ENCODE measurements around the gene PPIE. TPM values are rescaled to one million over a fixed set of nuclear protein-coding genes. Genes with fewer than 3 reads are reported as not detected.
"Not testable (repeated sequence)": the region's sequence is repeated elsewhere in the genome, so short reads cannot be mapped to it uniquely, and the experiment has no call there.

Gene PPIE
- total RNA-seq, 1 experiment from 2014 or later, result 65.8 TPM

DNA sequence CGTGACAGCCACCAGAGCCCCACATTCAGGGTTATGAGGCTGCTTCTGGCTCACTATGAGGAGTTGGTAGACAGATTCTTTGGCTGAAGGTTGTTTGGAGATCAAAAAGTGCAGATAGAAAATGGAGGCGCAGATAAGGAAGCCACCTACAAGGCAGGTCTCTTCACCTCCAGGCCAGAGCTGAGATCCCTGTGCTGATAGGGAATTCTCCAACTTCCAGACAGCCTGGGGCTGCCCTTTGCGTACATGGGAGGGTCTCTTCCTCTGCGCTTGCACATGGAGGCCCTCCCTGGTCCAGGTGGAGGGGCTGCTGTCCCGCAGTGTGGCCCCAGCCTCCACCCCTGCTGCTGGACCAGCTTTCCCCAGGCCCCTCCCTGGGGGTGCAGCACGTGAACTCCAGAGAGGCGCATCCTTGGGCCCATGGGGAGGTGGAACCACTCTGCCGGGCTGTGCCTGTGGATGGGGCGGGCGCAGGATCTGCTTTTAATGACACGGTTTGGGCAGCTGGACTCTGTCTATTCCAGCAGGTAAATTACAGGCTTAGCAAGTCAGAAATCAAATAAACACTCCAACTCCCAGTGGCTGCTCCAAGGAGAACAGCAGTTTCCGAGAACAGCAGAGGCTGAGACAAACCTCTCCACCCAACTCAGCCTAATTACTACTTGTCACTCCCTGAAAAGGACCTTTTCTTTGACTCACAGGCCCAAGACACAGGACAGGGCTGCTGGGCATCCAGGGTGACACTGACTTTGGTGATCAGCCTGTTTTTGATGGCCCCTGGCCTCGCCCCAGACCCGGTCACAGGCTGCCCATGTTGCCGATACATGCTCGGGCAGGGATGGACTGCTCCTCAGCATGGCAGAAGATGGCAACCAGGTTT, 20.1 kb downstream of the PPIE start:
- DNase-seq (ENCODE audit: low read depth), result no peak

DNA sequence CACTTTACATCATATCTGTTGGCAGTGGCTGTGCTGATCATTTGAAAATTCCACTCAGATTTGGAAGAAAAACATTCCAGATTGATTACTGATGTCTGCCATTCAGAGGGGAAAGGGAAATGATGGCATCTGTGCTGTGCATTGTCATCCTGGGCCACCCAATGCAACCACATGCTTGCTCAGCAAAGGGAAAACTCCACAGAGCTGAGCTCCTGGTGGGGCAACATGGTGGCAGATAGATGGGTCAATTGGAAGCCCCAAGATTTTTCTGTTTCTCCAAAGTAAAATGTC, 20.7 kb downstream of the PPIE start:
- no peak for DNase-seq (ENCODE audit: low read depth)

DNA sequence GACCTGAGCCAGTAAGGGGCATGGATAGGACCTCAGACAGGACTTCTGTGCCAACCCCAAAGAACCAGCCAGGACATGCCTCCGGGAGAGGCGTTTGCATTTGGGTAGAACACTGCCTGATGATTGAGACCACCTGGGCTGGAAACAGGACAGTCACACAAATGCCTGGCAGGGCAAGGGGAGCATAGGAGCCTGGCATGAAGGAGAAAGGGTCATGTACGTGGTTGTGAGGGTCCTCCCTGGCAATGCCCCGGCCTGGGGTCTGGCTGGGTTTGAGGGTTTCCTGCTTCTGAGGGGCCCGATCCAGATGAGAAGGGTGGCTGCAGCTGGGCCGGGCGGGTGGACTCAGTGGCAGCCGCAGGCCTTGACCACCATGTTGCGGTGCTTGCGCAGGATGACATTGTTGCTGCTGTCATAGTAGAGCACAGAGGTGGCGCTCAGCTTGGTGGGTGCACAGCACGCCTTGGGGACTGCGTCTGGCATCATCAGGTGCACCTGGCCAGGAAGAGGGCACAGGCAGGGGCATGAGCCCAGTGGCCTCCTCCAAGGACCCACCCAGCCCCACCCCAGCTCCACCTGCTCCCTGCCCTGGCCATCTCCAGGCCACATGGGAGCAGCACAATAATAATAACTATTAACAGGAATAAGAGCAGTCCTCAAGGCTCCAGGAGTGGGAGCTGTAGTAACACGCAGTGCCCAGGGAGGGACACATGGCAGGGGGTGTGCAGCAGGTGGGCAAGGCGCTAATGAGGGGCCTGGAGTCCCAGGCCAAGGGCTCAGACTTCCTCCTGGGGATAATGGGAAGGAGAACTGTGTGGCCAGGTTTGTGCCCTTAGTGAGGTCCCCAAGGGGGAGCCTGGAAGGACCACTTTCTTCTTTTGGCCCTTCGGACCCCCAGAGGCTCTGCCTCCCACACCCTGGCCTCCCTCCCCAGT, 21.7 kb downstream of the PPIE start:
- DNase-seq (ENCODE audit: low read depth), result no peak

- no peak for DNase-seq (ENCODE audit: low read depth)
Observed at GRCh38 chr1:39761016-39761415, 22.3 kb downstream of the PPIE start.

DNA sequence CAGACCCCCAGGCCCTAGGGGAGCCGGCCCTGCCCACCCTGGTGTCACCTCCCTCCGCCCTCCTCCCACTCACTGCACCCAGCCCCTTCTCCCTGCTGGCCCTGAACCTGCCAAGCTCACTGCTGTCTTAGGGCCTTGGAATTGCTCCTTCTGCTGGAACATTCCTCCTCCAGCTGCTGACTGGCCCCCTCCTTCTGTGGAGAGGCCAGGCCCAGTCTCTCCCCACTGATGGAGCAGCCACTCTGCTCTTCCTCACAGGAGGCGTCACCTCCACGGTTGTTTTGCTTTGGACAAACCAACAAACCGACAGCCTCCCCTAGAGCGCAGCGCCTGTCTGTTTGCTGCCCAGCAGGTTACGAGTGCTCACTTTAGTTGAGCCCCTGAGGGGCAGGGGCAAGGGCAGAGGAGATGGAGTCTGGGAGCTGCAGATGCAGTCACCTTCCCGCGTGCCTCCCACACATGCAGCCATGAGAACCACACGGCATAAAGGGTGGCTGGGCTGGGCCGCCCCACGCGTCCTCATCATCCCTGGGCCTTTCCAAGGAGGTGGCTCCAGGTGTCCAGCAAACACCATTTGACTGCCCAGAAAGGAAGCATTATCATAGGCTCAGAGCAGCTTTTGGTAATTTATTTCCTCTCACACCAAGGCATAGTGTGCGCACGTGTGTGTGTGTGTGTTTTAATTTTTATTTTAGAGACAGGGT, 23.0 kb downstream of the PPIE start:
- DNase-seq (ENCODE audit: low read depth), result no peak

DNA sequence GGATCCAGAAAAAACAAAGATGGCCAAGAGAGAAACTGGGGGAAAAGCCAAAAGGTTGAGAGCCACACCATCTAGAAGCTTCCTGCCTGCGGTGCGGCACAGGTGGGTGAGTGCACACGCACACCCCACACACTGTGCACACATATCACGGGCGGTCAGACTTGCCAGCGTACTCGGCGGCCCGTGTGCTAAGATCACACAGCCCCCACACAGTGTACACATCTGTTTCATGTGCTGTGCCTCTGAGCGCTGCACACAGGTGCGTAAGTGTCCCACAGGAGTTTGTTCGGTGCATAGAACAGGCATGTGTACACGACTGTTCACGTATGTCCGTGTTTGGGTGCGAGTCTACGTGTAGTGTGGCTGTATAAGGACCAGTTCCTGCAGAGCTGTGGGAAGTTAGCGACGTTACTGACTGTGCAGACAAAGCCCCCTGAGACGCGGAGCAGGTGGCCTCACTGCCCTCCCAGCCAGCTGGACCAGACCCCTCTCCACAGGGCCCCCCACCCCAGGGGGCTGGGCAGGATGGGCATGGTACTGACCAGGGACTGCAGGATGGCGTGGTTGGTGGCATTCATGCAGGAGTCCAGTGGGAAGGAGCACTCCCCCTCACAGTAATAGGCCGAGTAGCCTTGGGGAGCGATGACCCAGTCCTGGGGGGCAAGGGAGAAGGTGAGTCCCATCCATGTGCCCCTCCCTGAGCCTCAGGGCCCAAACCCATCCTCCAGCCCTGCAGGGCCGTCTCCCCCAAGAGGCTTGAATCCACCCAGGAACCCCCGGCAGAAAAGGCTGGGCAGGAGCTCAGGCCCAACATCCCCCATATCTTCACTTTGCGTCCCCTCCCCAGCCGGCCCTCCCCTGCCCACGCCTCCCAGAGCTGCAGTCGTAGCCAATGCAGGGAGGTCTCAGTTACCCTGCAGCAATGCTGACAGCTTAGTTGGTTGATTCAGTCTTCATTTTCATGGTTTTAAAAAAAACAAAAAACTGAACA, 24.2 kb downstream of the PPIE start:
- no peak for DNase-seq (ENCODE audit: low read depth)

DNA sequence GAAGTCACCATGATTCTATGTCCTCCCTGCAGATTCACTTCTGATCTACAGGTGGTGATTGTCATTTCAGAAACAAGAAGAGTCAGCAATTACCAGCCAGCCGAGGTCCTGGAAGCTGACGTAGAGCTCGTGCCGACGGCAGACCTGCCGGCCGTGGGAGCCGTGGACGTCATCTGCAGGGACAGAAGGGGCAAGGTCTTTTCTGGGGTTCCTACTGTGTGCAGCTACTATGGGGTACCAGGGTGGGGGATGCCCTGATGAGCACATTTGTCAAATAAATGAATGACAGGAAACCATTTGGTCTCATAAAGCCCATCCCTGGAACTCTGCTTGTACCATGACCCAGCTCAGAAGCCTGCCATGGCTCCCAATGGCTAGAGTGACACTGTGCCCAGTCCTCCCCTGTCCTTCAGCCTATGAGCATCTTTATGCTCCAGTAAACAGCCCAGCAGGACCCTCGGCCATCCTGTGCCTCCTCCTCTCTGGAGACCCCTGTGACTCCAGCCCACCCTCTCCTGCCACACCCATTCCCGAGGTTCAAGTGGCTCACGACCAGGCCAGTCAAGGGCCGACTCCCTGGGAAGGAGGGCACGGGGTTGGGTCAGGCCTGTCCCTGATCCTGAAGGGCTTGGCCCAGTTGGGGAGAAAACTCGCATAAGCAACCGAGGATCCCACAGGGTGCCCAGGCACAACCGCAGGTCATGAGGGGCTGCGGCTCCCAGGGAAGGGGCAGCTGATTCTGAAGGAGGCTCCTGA, 25.1 kb downstream of the PPIE start:
- not testable (repeated sequence) for DNase-seq (ENCODE audit: low read depth)

DNA sequence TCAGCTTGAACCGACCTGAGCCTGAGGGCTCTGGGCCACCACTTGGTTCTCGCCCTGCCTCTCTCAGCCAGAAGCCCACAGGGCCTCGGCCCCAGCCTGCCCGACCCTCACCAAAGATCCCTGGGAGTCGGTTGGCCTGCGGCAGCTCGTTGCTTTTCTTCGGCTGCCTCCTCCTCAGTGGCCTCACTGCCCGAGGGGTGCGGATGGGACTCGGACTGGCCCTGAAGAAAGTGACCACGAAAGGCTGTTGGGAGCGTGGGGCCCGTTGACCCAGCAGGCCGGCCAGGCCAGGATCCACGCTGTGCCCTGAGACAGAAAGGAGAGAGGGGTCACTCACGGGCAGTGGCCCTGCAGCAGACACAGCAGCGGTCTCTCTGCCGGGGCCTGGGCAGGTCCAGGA, 25.8 kb downstream of the PPIE start:
- DNase-seq (ENCODE audit: low read depth), result not testable (repeated sequence)

GRCh38 chr1:39766466-39766865, 27.8 kb downstream of the PPIE start:
- DNase-seq (ENCODE audit: low read depth), result not testable (repeated sequence)

- not testable (repeated sequence) for DNase-seq (ENCODE audit: low read depth)
Observed at GRCh38 chr1:39769502-39769901, 30.8 kb downstream of the PPIE start.

DNA sequence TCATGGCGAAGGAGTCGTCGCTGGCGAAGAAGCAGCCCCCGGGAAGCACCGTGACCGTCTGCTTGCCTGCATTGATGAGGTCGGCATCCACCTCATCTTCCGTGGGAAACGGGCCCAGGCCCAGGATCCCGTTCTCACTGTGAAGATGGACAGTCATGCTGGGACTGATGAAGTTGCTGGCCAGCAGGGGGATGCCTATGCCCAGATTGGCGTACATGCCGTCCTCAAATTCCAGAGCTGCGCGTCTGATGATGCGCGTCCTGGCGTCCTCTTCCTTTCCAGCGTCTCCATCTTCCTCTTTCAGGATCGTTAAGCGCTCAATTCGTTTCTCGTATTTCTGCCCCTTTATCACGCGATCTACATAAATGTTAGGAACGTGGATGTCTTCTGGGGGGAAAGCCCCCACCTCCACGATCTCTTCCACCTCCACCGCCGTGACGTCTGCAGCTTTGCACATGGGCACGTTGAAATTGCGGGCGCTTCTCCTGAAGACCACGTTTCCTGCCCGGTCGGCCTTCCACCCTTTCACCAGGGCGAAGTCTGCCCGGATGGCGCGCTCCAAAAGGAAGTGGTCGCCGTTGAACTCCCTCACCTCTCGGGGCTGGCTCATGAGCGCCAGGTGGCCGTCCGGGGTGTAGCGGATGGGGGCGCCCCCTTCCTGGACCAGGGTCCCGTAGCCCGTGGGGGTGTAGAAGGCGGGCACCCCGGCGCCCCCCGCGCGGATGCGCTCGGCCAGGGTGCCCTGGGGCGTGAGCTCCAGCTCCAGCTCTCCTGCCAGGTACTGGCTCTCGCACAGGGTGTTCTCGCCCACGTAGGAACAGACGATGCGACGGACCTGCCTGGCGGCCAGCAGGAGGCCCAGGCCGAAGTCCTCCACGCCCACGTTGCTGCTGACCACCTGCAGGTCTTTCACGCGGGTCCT, 31.7 kb downstream of the PPIE start:
- peak; percentile 19 for DNase-seq (ENCODE audit: low read depth)

- DNase-seq (ENCODE audit: low read depth), result not testable (repeated sequence)
Observed at GRCh38 chr1:39771022-39771532, 32.4 kb downstream of the PPIE start, which contains the start of gene OXCT2. TSS of gene OXCT2 (minus strand) at chr1:39771348. CDS start at chr1:39771255, 93 bp downstream.

DNA sequence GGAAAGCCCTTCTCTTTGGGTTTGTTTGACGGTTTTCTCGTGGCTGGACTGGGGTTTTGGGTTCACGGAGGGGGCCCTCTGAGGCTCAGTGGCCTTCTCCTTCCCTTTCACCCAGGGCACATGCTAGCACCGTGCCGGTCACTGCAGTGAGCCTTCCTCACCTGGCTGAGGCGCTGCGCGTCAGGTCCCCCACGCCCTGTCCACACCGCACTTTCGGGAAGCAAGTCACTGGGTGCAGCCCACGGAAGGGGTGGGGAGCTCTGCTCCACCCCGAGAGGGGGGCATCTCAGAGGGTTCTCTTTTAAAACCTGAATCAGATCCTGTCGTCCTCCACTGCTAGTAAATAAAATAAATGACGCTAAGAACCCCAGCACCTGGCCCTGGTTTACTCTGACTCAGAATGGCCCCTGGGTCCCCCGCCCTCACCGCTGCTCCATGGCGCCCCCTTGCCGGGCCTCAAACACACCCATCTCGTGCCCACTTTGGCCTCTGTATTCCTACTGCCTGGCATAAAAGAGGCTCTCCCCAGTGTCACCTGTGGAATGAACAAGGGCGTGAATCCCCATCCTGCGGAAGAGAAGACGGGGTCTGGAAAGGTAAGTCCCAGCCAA, 34.8 kb downstream of the PPIE start:
- DNase-seq (ENCODE audit: low read depth), result not testable (repeated sequence)

DNA sequence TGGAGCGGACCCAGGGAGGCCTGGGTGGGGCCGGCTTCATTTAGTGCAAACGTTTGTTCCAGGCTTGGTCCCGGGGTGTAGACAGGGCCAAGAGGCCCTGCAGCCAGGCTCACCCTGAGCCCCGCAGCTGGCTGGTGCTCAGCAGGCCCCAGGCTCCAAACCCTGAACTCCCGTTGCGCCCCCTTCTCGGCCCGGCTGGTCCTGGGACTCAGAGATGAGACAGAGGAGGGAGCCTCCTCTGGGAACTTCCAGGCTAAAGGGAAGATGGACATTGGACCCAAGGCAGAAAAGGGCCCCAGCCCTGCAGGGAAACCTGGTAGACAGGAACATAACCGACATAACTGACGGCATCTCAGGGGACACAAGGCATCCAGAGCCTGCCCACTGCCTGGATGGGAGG, 36.5 kb downstream of the PPIE start:
- DNase-seq (ENCODE audit: low read depth), result not testable (repeated sequence)

DNA sequence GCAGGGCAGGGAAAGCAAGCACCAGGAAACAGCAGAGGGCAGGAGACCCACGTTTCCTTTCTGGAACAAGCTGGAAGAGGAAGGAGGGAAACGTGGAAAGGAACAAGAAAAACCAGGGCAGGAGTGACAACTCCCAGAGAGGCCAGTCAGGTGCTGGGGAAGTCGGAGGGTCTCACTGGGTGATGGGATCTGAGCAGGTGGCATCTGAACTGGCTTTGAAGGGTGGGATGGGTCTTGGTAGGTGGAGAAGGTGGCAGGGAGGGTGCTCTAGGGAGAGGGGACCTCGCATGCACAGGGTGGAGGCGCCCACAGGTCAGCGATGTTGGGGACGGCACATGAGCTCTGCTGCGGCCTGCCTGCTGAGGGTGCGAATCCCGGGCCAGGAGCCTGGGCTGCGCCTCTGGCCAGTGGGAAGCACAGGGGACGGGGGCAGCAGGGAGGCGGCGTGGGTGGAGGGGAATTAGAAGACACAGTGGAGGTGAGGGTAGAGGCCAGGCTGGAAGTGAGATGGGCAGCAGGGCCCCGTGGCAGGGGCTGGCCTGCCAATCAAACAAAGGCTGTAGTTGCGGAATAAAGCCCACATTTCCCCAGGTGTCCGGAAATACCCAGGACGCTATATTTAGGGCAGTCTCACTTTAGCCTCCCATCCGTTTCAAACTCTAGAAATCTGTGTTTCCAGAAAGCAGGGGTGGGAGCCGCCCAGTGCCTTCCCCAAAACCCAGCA, 37.2 kb downstream of the PPIE start:
- not testable (repeated sequence) for DNase-seq (ENCODE audit: low read depth)

- peak; percentile 63 for DNase-seq (ENCODE audit: low read depth)
Observed at GRCh38 chr1:39776400-39776713, 37.7 kb downstream of the PPIE start.

DNA sequence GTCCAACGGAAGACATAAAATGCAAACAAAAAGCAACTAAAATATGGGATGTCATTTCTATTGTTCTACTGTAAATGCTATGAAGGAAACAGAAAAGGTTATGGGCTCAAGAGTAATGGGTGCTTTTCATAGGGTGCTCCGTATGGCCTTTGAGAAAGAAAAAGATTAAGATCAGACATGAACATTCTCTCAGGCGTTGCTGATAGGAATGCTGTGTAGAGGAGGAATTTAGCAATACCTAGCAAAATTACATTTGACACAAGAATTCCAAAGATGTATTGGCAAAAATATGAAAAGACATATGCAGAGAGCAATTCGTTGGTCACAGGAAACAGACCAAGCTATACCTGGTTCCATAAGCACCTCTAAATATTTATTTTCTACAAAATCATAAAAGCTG, 38.2 kb downstream of the PPIE start:
- no peak for DNase-seq (ENCODE audit: low read depth)

- DNase-seq (ENCODE audit: low read depth), result no peak
Observed at GRCh38 chr1:39777306-39777705, 38.6 kb downstream of the PPIE start.

Measured in RPMI7951 (cell line).